K562 (cell line): Measurements from ENCODE around the gene NAP1L1. TPM values are rescaled to one million over a fixed set of nuclear protein-coding genes. Genes with fewer than 3 reads are reported as not detected.

Experiments
- CBX8 ChIP-seq: fragments of 200-600 bp; sonication (generic); IDR thresholded peaks from 2 replicates; pipeline ENCODE4 v1.6.1; 2012; ENCODE audit warnings: borderline replicate concordance, mixed run types, low read depth, mild to moderate bottlenecking, moderate library complexity, mixed read lengths, low read length, control low read depth, inconsistent platforms; ENCODE audit not compliant: poor library complexity, severe bottlenecking; ENCODE audit errors: extremely low read depth
- CGGBP1 ChIP-seq: fragments of 250-450 bp; sonication (Bioruptor Pico); IDR thresholded peaks from 2 replicates; pipeline ENCODE4 v1.9.0; 2021; ENCODE audit warnings: mild to moderate bottlenecking
- CREB3L1 ChIP-seq: fragments of 450-650 bp; IDR thresholded peaks from 2 replicates; pipeline ENCODE4 v1.6.1; 2014; ENCODE audit warnings: low read depth, mild to moderate bottlenecking, moderate library complexity, borderline replicate concordance
- ERF ChIP-seq: fragments of 450-650 bp; formaldehyde crosslinking; IDR thresholded peaks from 2 replicates; pipeline ENCODE4 v1.4.0; 2020; ENCODE audit warnings: mild to moderate bottlenecking, mixed read lengths
- GTF2A2 ChIP-seq: IDR thresholded peaks from 2 replicates; pipeline ENCODE4 v1.6.1; 2016; ENCODE audit warnings: mild to moderate bottlenecking, missing genetic modification characterization, missing compliant biosample characterization
- HEY1 ChIP-seq: fragments of 250-450 bp; sonication (Bioruptor Pico); IDR thresholded peaks from 2 replicates; pipeline ENCODE4 v1.5.0; 2020; ENCODE audit warnings: mild to moderate bottlenecking, moderate library complexity, borderline replicate concordance
- HMG20B ChIP-seq: fragments of 250-450 bp; sonication (Bioruptor Pico); IDR thresholded peaks from 2 replicates; pipeline ENCODE4 v1.5.0; 2021; ENCODE audit warnings: mild to moderate bottlenecking
- NONO ChIP-seq, 2 experiments: fragments of 200-400 bp in 1 of 2; fragments of 450-650 bp in 1 of 2; formaldehyde crosslinking in 1 of 2; IDR thresholded peaks; 2 replicates each; pipeline ENCODE4 v1.6.1; 2017; ENCODE audit warnings: low read depth in 2 of 2, mild to moderate bottlenecking in 2 of 2, moderate library complexity in 2 of 2, low read length in 1 of 2
- NR2F6 ChIP-seq: fragments of 450-650 bp; formaldehyde crosslinking; IDR thresholded peaks from 2 replicates; pipeline ENCODE4 v1.4.0; 2020; ENCODE audit warnings: mild to moderate bottlenecking
- NUFIP1 ChIP-seq: fragments of 450-650 bp; IDR thresholded peaks from 2 replicates; pipeline ENCODE4 v1.6.1; 2018; ENCODE audit not compliant: partially characterized antibody
- POLR2AphosphoS2 ChIP-seq: IDR thresholded peaks from 2 replicates; pipeline ENCODE4 v1.6.1; 2012; ENCODE audit warnings: low read length, improper control_type of control experiment
- PREB ChIP-seq: sonication (generic); formaldehyde crosslinking; IDR thresholded peaks from 2 replicates; pipeline ENCODE4 v1.8.1; 2023; ENCODE audit warnings: mild to moderate bottlenecking, missing genetic modification reagents
- PURB ChIP-seq: sonication (generic); formaldehyde crosslinking; IDR thresholded peaks from 2 replicates; pipeline ENCODE4 v1.9.0; 2021; ENCODE audit warnings: low read depth, mild to moderate bottlenecking, missing genetic modification reagents
- RBFOX2 ChIP-seq: fragments of 200-400 bp; formaldehyde crosslinking; IDR thresholded peaks from 2 replicates; pipeline ENCODE4 v1.6.1; 2017; ENCODE audit warnings: low read depth, mild to moderate bottlenecking, low read length, moderate library complexity
- SMARCA4 ChIP-seq: fragments of 450-650 bp; IDR thresholded peaks from 2 replicates; pipeline ENCODE4 v1.6.1; 2016
- ZNF561 ChIP-seq: fragments of 450-650 bp; formaldehyde crosslinking; conservative IDR thresholded peaks from 2 replicates; pipeline ENCODE4 v1.4.0; 2020; ENCODE audit warnings: mild to moderate bottlenecking, moderate library complexity
- ZNF584 ChIP-seq: fragments of 200-800 bp; sonication (Bioruptor generic); IDR thresholded peaks from 2 replicates; pipeline ENCODE4 v1.6.1; 2016; ENCODE audit warnings: low read depth, mild to moderate bottlenecking, missing genetic modification characterization, missing compliant biosample characterization
- ZNF592 ChIP-seq: fragments of 450-650 bp; IDR thresholded peaks from 2 replicates; pipeline ENCODE4 v1.6.1; 2017; ENCODE audit warnings: antibody characterized with exemption, mild to moderate bottlenecking
- ZNF668 ChIP-seq: fragments of 250-450 bp; sonication (Bioruptor Pico); IDR thresholded peaks from 2 replicates; pipeline ENCODE4 v1.8.0; 2022; ENCODE audit warnings: mild to moderate bottlenecking, inconsistent platforms
- ZNF696 ChIP-seq: fragments of 250-450 bp; sonication (Bioruptor Pico); conservative IDR thresholded peaks from 2 replicates; pipeline ENCODE4 v1.4.0; 2020; ENCODE audit warnings: mild to moderate bottlenecking, moderate library complexity
- polyA plus RNA-seq, 8 experiments: library from polyadenylated mRNA; depleted of rRNA in 4 of 8; stranded (reverse) in 5 of 8; unstranded in 3 of 8; fragments of >200 nt; fragmentation: Nextera tagmentation in 2 of 8; fragmentation: Illumina TruSeq in 1 of 8; extraction: Ambion mirVana in 2 of 8; extraction: Trizol in 1 of 8; gene quantifications; 2 replicates each; pipeline versions ENCODE4 v1.2.1 to v1.2.3, GENCODE V29; 2011 to 2014; ENCODE audit warnings: inconsistent platforms in 1 of 8, missing spikeins in 1 of 8
- total RNA-seq, 7 experiments: library from RNA; depleted of rRNA in 6 of 7; stranded (reverse); fragments of >200 nt in 6 of 7; fragmentation: Illumina TruSeq in 2 of 7; extraction: Trizol in 2 of 7; gene quantifications; 2 replicates each; pipeline versions ENCODE4 v1.2.1 to v1.2.3, GENCODE V29; 2011 to 2021; ENCODE audit warnings: low replicate concordance in 1 of 7

NAP1L1 gene
- total and polyA plus RNA-seq, 9 of the 15 experiments (the other 6 are each of a cell fraction or from before 2014, with no cell fraction given): 287 to 747 (median 450) TPM

- TF ChIP-seq HMG20B (CRISPR knock-in tag) (no peak), CGGBP1 (no peak), ZNF696 (CRISPR knock-in tag) (no peak), POLR2AphosphoS2 (peak; percentile 78; the same call in 1 of the 2 replicates), HEY1 (CRISPR knock-in tag) (no peak), ERF (CRISPR knock-in tag) (no peak), PREB (CRISPR knock-in tag) (no peak), ZNF561 (CRISPR knock-in tag) (no peak), NONO (IDR thresholded peaks at IDR 0.05; ENCODE audit: low read depth in 2 of 2, low read length in 1 of 2) (no peak), CBX8 (no peak), ZNF584 (CRISPR knock-in tag) (no peak), NUFIP1 (no peak), GTF2A2 (tag) (no peak), SMARCA4 (no peak), PURB (no peak), RBFOX2 (no peak), NR2F6 (0 out of 2 replicates have a peak, but pooled peaks have one; percentile 49), ZNF592 (no peak), ZNF668 (CRISPR knock-in tag) (no peak), CREB3L1 (no peak)
Observed at GRCh38 chr12:76037130-76038103, 47.1 kb downstream of the NAP1L1 start (continued).
